Aorta (tissue), 5 donors: ENCODE measurements around the gene WDR89. TPM values are rescaled to one million over a fixed set of nuclear protein-coding genes. Genes with fewer than 3 reads are reported as not detected.
A peak's percentile ranks its signal among the peaks of the same experiment; 100 is the strongest.
"Not testable (repeated sequence)": the region's sequence is repeated elsewhere in the genome, so short reads cannot be mapped to it uniquely, and the experiment has no call there.

ENCODE experiments used
- ATAC-seq: fragments of 200-7000 bp; cut with Tn5 transposase; one replicate; pipeline ENCODE4 v1.9.1; 2022; ENCODE audit warnings: moderate library complexity; ENCODE audit not compliant: low FRiP score
- DNase-seq, 2 donors: peaks; one replicate each; pipeline ENCODE4 v3.0.0-alpha.2; 2020
- H3K27ac ChIP-seq, 2 donors: one replicate each; pipeline ENCODE4 v1.5.1; 2013; ENCODE audit warnings: low read length in 2 of 2, mild to moderate bottlenecking in 2 of 2, moderate library complexity in 2 of 2, control low read depth in 1 of 2, inconsistent platforms in 1 of 2, low read depth in 1 of 2
- H3K27me3 ChIP-seq, 2 donors: one replicate each; pipeline ENCODE4 v1.6.1; 2013; ENCODE audit warnings: control low read depth in 1 of 2, low read length in 1 of 2, mild to moderate bottlenecking in 1 of 2, moderate library complexity in 1 of 2; ENCODE audit not compliant: insufficient read depth in 2 of 2, control insufficient read depth in 1 of 2
- H3K36me3 ChIP-seq, 2 donors: one replicate each; pipeline ENCODE4 v1.6.1; 2013; ENCODE audit warnings: control low read depth in 1 of 2, low read length in 1 of 2, mild to moderate bottlenecking in 1 of 2; ENCODE audit not compliant: insufficient read depth in 2 of 2, control insufficient read depth in 1 of 2
- H3K4me1 ChIP-seq, 2 donors: one replicate each; pipeline ENCODE4 v1.6.1; 2013; ENCODE audit warnings: low read length in 2 of 2, control low read depth in 1 of 2, mild to moderate bottlenecking in 1 of 2, moderate library complexity in 1 of 2; ENCODE audit not compliant: insufficient read depth in 2 of 2, control insufficient read depth in 1 of 2
- H3K4me3 ChIP-seq, 2 donors: one replicate each; pipeline ENCODE4 v1.5.1; 2013; ENCODE audit warnings: low read length in 2 of 2, control low read depth in 1 of 2, mild to moderate bottlenecking in 1 of 2
- H3K9me3 ChIP-seq: one replicate; pipeline ENCODE4 v1.6.1; 2013; ENCODE audit warnings: mild to moderate bottlenecking, low read length; ENCODE audit not compliant: control insufficient read depth
- WGBS, 2 donors: extraction: QIAGEN DNeasy Blood & Tissue Kit; methylation state at CpG; one replicate each; pipeline ENCODE4 v1.1.7; 2013; 5-methylcytosine and 5-hydroxymethylcytosine counted together
- intact Hi-C, 2 donors: fragments of 100-400 bp; cut with DNase I; formaldehyde crosslinking; loops; one replicate each; pipeline versions ENCODE4 v1.14.2 to v1.15.0; 2022
- polyA plus RNA-seq, 2 donors: library from polyadenylated mRNA; stranded (reverse); fragments of 200-250 nt; gene quantifications; one replicate each; pipeline ENCODE4 v1.2.3, GENCODE V29; 2013
- total RNA-seq, 2 donors: library from RNA; stranded (reverse); fragmentation: NEBNext Ultra II Directional; extraction: Animal tissue kit (Norgen Biotek cat#: 25700); gene quantifications; one replicate each; pipeline ENCODE4 v1.2.1, GENCODE V29; 2021
- donor health status: healthy with polysubstance abuse.
- donor health status: Bipolar disorder and iron deficiency.
- donor health status: DM: no; HTN: no; CAD: no.
- donor health status: DM: no; HTN: no; CAD: no.
- donor health status: DM: yes; HTN: yes; CAD: no.

The WDR89 gene
- total and polyA plus RNA-seq, 4 donors, result 3.9 to 12.9 (median 6.8) TPM

- intact Hi-C loops, result no loop called here
- no peaks in the 10 kb centered on the region for H3K4me1 ChIP-seq
- no peak for ATAC-seq
- peaks cover 0 to 2% of the 10 kb centered on the region in 2 donors for H3K36me3 ChIP-seq
- no peaks in the 10 kb centered on the region for H3K27me3 ChIP-seq
- peaks cover 15% of the 10 kb centered on the region for H3K9me3 ChIP-seq
- H3K4me3 ChIP-seq, result no peak overlapping the region
- no peak for DNase-seq
- H3K27ac ChIP-seq, result no peak overlapping the region
- 98% methylated on average over 4 of the region's 4 CpGs for WGBS, 2 donors
Measured at GRCh38 chr14:63596998-63597658, 44.5 kb downstream of the WDR89 start.

GRCh38 chr14:63594455-63595372 is 47.0 kb downstream of the WDR89 start:
- 96% methylated on average over 53 of the region's 53 CpGs for WGBS, 2 donors

GRCh38 chr14:63583046-63583445 is 58.6 kb downstream of the WDR89 start:
- H3K9me3 ChIP-seq, intact Hi-C loops, H3K27me3 ChIP-seq, ATAC-seq, DNase-seq, H3K4me1 ChIP-seq, H3K36me3 ChIP-seq, H3K4me3 ChIP-seq, H3K27ac ChIP-seq: not testable (repeated sequence)
- 75 to 77% methylated on average over 8 of the region's 8 CpGs for WGBS, 2 donors

More at GRCh38 chr14:63594455-63595372, 47.0 kb downstream of the WDR89 start:
- intact Hi-C loops, result no loop called here
- Histone ChIP-seq H3K9me3 (peaks cover 15% of the 10 kb centered on the region), H3K36me3 (peaks cover 0 to 2% of the 10 kb centered on the region in 2 donors), H3K27ac (no peak overlapping the region), H3K4me1 (no peaks in the 10 kb centered on the region), H3K4me3 (no peak overlapping the region), H3K27me3 (no peaks in the 10 kb centered on the region)
- DNase-seq, result no peak
- peak; percentile 50 for ATAC-seq

- no peaks in the 10 kb centered on the region for H3K9me3 ChIP-seq
- no peaks in the 10 kb centered on the region for H3K4me1 ChIP-seq
- H3K27ac ChIP-seq, result no peak overlapping the region
- no peaks in the 10 kb centered on the region for H3K36me3 ChIP-seq
- WGBS, 2 donors, result 31 to 34% methylated on average over 4 of the region's 4 CpGs
- intact Hi-C loops, result no loop called here
- DNase-seq (no peak), ATAC-seq (no peak)
- no peak overlapping the region for H3K4me3 ChIP-seq
- H3K27me3 ChIP-seq, result no peaks in the 10 kb centered on the region
Measured at GRCh38 chr14:63581491-63581890, 60.2 kb downstream of the WDR89 start.

GRCh38 chr14:63578300-63578699 is 63.4 kb downstream of the WDR89 start:
- H3K27ac ChIP-seq, result no peak overlapping the region
- H3K36me3 ChIP-seq, result no peaks in the 10 kb centered on the region
- H3K27me3 ChIP-seq, result no peaks in the 10 kb centered on the region
- H3K4me3 ChIP-seq, result no peak overlapping the region
- intact Hi-C loops, result no loop called here
- no peak for ATAC-seq
- H3K4me1 ChIP-seq, result no peaks in the 10 kb centered on the region
- H3K9me3 ChIP-seq, result no peaks in the 10 kb centered on the region
- 88 to 100% methylated on average over 1 of the region's 1 CpG for WGBS, 2 donors
- no peak for DNase-seq

- DNase-seq, result no peak
Measured at GRCh38 chr14:63573581-63573980, 68.1 kb downstream of the WDR89 start.

GRCh38 chr14:63565448-63565847 is 76.2 kb downstream of the WDR89 start:
- Histone ChIP-seq H3K4me3 (no peak overlapping the region), H3K27ac (no peak overlapping the region), H3K27me3 (no peaks in the 10 kb centered on the region), H3K9me3 (no peaks in the 10 kb centered on the region), H3K4me1 (no peaks in the 10 kb centered on the region), H3K36me3 (no peaks in the 10 kb centered on the region)
- ATAC-seq (no peak), DNase-seq (no peak)
- WGBS, 2 donors, result 92 to 93% methylated on average over 3 of the region's 3 CpGs
- intact Hi-C loops, result no loop called here

More at GRCh38 chr14:63573581-63573980, 68.1 kb downstream of the WDR89 start:
- WGBS, 2 donors, result 72 to 77% methylated on average over 4 of the region's 4 CpGs
- intact Hi-C loops, result no loop called here
- ATAC-seq, result no peak
- no peaks in the 10 kb centered on the region for H3K27me3 ChIP-seq
- H3K36me3 ChIP-seq, result no peaks in the 10 kb centered on the region
- no peak overlapping the region for H3K4me3 ChIP-seq
- no peak overlapping the region for H3K27ac ChIP-seq
- H3K4me1 ChIP-seq, result no peaks in the 10 kb centered on the region
- H3K9me3 ChIP-seq, result no peaks in the 10 kb centered on the region

GRCh38 chr14:63564318-63564717 is 77.4 kb downstream of the WDR89 start:
- no peaks in the 10 kb centered on the region for H3K36me3 ChIP-seq
- H3K4me1 ChIP-seq, result no peaks in the 10 kb centered on the region
- WGBS, 2 donors, result 19 to 25% methylated on average over 1 of the region's 1 CpG
- no peak for ATAC-seq
- peak in 1 of 2 donors; percentile 49 for DNase-seq
- no peak overlapping the region for H3K4me3 ChIP-seq
- no peaks in the 10 kb centered on the region for H3K9me3 ChIP-seq
- intact Hi-C loops, result no loop called here
- no peaks in the 10 kb centered on the region for H3K27me3 ChIP-seq
- no peak overlapping the region for H3K27ac ChIP-seq
